ENCODE measurements around the gene BRD1. TPM values are rescaled to one million over a fixed set of nuclear protein-coding genes. Genes with fewer than 3 reads are reported as not detected.

The BRD1 gene
- total RNA-seq, 1 donor from 2014 or later, result 34.3 TPM

- Mint-ChIP-seq H3K9me3 (ENCODE audit: unreplicated experiment) (no peaks in the 10 kb centered on the region), H3K4me1 (ENCODE audit: unreplicated experiment) (no peaks in the 10 kb centered on the region), H3K36me3 (ENCODE audit: unreplicated experiment) (peaks cover 49% of the 10 kb centered on the region), H3K27me3 (ENCODE audit: unreplicated experiment) (no peaks in the 10 kb centered on the region), H3K27ac (ENCODE audit: unreplicated experiment) (no peak overlapping the region), H3K4me3 (ENCODE audit: unreplicated experiment) (no peak overlapping the region)
- DNase-seq (ENCODE audit: extremely low spot score, unreplicated experiment), result no peak
- no peak for TF ChIP-seq CTCF (IDR thresholded peaks at IDR 0.05)
These were observed 30.9 kb downstream of the BRD1 start for GRCh38 chr22:49796596-49797270.

GRCh38 chr22:49795521-49795920, 32.2 kb downstream of the BRD1 start:
- Mint-ChIP-seq H3K9me3 (ENCODE audit: unreplicated experiment) (no peaks in the 10 kb centered on the region), H3K36me3 (ENCODE audit: unreplicated experiment) (peaks cover 53% of the 10 kb centered on the region), H3K27ac (ENCODE audit: unreplicated experiment) (no peak overlapping the region), H3K4me1 (ENCODE audit: unreplicated experiment) (peaks cover 12% of the 10 kb centered on the region), H3K27me3 (ENCODE audit: unreplicated experiment) (no peaks in the 10 kb centered on the region), H3K4me3 (ENCODE audit: unreplicated experiment) (no peak overlapping the region)
- no peak for TF ChIP-seq CTCF (IDR thresholded peaks at IDR 0.05)
- no peak for DNase-seq (ENCODE audit: extremely low spot score, unreplicated experiment)

GRCh38 chr22:49793871-49794270, 33.8 kb downstream of the BRD1 start:
- no peaks in the 10 kb centered on the region for H3K27me3 Mint-ChIP-seq (ENCODE audit: unreplicated experiment)
- H3K9me3 Mint-ChIP-seq (ENCODE audit: unreplicated experiment), result no peaks in the 10 kb centered on the region
- H3K36me3 Mint-ChIP-seq (ENCODE audit: unreplicated experiment), result peaks cover 55% of the 10 kb centered on the region
- no peak overlapping the region for H3K27ac Mint-ChIP-seq (ENCODE audit: unreplicated experiment)
- peaks cover 28% of the 10 kb centered on the region for H3K4me1 Mint-ChIP-seq (ENCODE audit: unreplicated experiment)
- H3K4me3 Mint-ChIP-seq (ENCODE audit: unreplicated experiment), result no peak overlapping the region
- no peak for DNase-seq (ENCODE audit: extremely low spot score, unreplicated experiment)
- no peak for TF ChIP-seq CTCF (IDR thresholded peaks at IDR 0.05)

- TF ChIP-seq CTCF (IDR thresholded peaks at IDR 0.05), result no peak
- Mint-ChIP-seq H3K4me1 (ENCODE audit: unreplicated experiment) (peaks cover 34% of the 10 kb centered on the region), H3K27me3 (ENCODE audit: unreplicated experiment) (no peaks in the 10 kb centered on the region), H3K4me3 (ENCODE audit: unreplicated experiment) (no peak overlapping the region), H3K9me3 (ENCODE audit: unreplicated experiment) (no peaks in the 10 kb centered on the region), H3K27ac (ENCODE audit: unreplicated experiment) (no peak overlapping the region), H3K36me3 (ENCODE audit: unreplicated experiment) (peaks cover 52% of the 10 kb centered on the region)
- no peak for DNase-seq (ENCODE audit: extremely low spot score, unreplicated experiment)
These were observed 34.4 kb downstream of the BRD1 start for GRCh38 chr22:49793296-49793695.

- H3K9me3 Mint-ChIP-seq (ENCODE audit: unreplicated experiment), result no peaks in the 10 kb centered on the region
- no peak for DNase-seq (ENCODE audit: extremely low spot score, unreplicated experiment)
- no peak overlapping the region for H3K27ac Mint-ChIP-seq (ENCODE audit: unreplicated experiment)
These were observed 35.6 kb downstream of the BRD1 start for GRCh38 chr22:49792107-49792506.

More at GRCh38 chr22:49792107-49792506, 35.6 kb downstream of the BRD1 start:
- H3K36me3 Mint-ChIP-seq (ENCODE audit: unreplicated experiment), result peaks cover 51% of the 10 kb centered on the region
- peaks cover 37% of the 10 kb centered on the region for H3K4me1 Mint-ChIP-seq (ENCODE audit: unreplicated experiment)
- H3K27me3 Mint-ChIP-seq (ENCODE audit: unreplicated experiment), result no peaks in the 10 kb centered on the region
- TF ChIP-seq CTCF (IDR thresholded peaks at IDR 0.05), result no peak
- no peak overlapping the region for H3K4me3 Mint-ChIP-seq (ENCODE audit: unreplicated experiment)

Data from osteocyte (in vitro differentiated cells).